ENCODE results near the gene MEGF11.

DNA sequence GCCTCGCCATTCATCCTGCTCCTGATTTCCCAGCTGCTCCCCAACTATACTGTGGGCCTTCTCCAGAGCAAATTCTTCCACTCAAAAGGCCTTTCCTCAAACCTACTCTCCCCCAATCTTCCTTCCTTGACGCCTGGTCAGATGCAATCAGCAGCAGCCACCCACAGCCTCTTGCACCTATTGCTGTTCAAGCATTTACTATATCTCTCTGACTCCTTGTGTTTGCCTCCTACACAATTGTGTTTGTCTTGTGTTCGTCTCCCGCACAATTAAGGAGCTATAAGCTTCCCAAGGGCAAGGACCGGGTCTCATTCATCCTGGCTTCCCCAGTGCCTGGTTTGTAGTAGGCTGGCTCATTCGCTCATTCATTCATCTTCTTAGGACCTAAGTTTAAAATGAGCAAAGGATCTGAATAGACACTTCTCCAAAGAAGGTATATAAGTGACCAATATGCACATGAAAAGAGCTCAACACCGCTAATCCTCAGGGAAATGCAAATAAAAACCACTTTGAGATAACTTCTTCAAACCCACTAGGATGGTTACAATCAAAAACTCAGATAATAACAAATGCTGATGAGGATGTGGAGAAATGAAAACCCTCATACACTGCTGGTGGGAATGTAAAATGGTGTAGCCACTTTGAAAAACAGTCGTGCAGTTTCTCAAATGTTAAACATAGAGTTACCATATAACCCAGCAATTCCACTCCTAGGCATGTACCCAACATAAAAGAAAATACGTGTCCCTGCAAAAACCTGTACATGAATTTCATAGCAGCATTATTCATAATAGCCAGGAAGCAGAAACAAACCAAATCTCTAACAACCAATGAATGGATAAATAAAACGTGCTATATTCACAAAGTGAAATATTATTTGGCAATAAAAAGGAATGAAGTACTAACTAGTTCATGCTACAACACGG, 31.0 kb downstream of the MEGF11 start:
- TF ChIP-seq, protein P1, sequence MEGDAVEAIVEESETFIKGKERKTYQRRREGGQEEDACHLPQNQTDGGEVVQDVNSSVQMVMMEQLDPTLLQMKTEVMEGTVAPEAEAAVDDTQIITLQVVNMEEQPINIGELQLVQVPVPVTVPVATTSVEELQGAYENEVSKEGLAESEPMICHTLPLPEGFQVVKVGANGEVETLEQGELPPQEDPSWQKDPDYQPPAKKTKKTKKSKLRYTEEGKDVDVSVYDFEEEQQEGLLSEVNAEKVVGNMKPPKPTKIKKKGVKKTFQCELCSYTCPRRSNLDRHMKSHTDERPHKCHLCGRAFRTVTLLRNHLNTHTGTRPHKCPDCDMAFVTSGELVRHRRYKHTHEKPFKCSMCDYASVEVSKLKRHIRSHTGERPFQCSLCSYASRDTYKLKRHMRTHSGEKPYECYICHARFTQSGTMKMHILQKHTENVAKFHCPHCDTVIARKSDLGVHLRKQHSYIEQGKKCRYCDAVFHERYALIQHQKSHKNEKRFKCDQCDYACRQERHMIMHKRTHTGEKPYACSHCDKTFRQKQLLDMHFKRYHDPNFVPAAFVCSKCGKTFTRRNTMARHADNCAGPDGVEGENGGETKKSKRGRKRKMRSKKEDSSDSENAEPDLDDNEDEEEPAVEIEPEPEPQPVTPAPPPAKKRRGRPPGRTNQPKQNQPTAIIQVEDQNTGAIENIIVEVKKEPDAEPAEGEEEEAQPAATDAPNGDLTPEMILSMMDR (IDR thresholded peaks at IDR 0.05): no peak
- no peak for TF ChIP-seq POLR2A (IDR thresholded peaks at IDR 0.05)

All from right lobe of liver (tissue), 4 donors.